GM12865 (cell line): Measurements from ENCODE around the gene STARD8.

Experiments used
- DNase-seq: peaks from one replicate; pipeline ENCODE4 v3.0.0; 2010; ENCODE audit warnings: low read depth
- H3K4me3 ChIP-seq: 2 replicates; pipeline ENCODE4 v1.5.1; 2011; ENCODE audit warnings: mild to moderate bottlenecking, low read depth, low read length, control low read depth
- CTCF ChIP-seq: IDR thresholded peaks from 2 replicates; pipeline ENCODE4 v1.5.1; 2011; ENCODE audit warnings: low read length, control low read depth, low read depth, inconsistent platforms; ENCODE audit not compliant: insufficient read depth; ENCODE audit errors: missing control alignments

The STARD8 gene

DNA sequence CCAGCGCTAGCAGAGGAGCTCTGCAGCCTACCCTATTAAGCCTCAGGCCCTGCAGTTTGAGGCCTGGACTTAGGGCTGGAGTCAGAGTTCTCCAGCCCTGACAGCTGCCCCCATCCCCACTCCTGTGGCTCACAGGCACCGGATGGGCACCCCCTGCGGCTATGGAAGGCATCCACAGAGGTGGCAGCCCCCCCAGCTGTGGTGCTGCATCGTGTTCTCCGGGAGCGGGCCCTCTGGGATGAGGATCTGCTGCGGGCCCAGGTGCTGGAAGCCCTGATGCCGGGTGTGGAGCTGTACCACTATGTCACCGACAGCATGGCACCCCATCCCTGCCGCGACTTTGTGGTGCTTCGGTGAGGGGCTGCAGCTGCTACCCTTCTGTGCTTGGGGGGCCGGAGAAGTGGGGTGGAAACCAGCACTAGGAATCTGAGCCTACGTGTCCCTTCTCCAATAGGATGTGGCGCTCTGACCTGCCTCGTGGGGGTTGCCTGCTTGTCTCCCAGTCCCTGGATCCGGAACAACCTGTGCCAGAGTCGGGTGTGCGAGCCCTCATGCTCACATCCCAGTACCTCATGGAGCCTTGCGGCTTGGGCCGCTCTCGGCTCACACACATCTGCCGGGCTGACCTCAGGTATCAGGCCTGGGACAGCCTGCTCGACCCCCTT, 76.2 kb downstream of the STARD8 start:
- no peak for DNase-seq
- H3K4me3 ChIP-seq = no peak overlapping the region
- no peak for TF ChIP-seq CTCF

DNA sequence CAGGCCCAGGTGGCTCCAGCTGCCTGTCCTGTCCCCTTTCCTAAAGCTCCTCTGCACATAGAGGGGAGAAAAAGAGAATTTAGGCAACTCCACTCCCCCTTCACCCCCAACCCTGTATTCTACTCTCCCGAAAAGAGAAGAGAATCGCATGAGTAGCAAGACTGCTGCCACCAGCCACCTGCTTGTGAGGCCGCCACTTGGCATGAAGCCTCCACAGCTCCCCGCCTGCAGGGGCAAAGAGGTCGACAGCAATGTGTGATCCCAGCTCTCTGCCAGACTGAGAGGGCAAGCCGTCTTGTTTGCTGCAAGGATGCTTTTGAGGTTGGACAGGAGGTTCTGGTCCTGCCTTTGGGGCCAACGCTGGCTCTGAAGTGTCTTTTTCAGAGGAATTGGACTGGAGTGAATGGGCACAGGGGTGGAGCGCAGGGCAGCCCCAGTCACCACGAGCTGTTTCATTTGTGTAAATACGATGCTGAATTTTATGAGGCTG, 77.1 kb downstream of the STARD8 start:
- no peak for TF ChIP-seq CTCF
- no peak for DNase-seq
- H3K4me3 ChIP-seq = no peak overlapping the region

DNA sequence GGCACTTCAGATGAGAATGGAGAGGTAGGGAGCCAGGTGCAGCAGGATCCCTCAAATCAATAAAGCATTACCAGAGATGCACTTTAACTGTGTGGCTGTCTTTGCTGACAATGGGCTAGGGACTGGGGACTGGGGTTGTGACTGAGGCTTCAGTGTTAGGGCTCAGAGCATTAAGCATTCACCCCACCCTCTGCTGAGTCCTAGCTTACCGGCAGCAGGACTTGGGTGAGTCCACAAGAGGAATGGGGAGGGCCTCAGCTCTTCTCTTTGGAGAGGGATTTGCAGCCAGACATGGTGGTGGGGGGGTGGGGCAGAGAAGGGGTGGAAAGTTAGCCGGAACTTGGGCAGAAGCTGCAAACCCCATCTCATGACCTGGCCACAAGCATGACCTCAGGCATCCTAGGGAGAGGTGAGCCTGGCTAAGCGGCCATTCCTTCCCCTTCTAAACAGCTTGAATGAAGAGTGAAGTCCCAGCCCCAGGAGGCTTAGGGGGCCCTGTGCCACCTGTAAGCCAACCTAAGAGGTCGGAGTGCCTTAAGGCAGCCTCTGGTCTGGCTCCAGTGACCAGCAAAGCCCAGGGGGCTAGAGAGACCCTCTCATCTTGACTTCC, 78.4 kb downstream of the STARD8 start:
- DNase-seq = no peak
- H3K4me3 ChIP-seq = no peak overlapping the region
- no peak for TF ChIP-seq CTCF

DNA sequence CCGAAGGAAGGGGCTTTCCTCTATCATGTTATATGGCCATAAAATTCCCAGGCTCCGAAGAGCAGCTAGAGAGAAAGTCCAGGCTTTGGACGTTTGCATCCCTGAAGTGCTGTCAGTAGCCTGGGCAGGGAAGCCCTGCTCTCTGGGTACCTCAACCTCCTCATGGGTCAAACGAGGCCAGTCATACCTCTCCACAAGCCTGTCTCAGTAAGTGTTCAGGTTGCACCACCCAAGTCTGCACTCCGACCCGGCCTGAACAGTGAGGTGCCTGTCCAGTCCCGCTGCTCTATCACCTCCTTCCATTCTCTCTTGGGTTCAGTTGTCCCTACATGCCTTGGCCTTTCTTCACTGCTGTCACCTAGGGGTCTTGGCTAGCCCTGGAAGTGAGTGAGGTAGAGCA, 78.9 kb downstream of the STARD8 start:
- no peak overlapping the region for H3K4me3 ChIP-seq
- no peak for DNase-seq
- no peak for TF ChIP-seq CTCF

GRCh38 chrX:68727696-68728095, 80.2 kb downstream of the STARD8 start:
- TF ChIP-seq CTCF = no peak
- H3K4me3 ChIP-seq = no peak overlapping the region
- no peak for DNase-seq

DNA sequence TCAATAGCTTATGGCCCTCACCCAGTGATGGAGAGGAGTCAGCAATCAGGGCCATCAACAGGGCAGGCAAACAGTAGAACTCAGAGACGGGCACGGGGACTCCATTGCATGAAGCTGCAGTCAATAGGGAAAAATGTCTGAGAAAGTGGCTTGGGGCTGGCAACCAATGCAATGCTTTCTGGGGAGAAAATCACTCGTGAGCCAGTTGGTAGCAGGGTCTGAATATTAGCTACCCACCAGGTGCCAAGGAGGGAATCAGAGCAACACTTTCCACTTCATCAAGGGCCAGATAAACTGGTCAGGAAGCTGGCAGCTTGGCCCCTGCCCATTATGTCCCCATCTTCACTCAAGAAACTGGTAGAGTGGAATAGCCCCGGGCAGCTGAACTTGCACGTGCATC, 80.7 kb downstream of the STARD8 start:
- no peak for TF ChIP-seq CTCF
- H3K4me3 ChIP-seq = no peak overlapping the region
- DNase-seq = no peak

GRCh38 chrX:68731254-68731653, 83.8 kb downstream of the STARD8 start:
- no peak for DNase-seq
- no peak overlapping the region for H3K4me3 ChIP-seq
- TF ChIP-seq CTCF = no peak
